GM12891 (cell line): Measurements from ENCODE around the gene TCHP.

Source experiments
- PAX5 ChIP-seq: IDR thresholded peaks from 2 replicates; pipeline ENCODE4 v1.6.1; 2011; ENCODE audit warnings: low read length, moderate library complexity, mild to moderate bottlenecking; ENCODE audit not compliant: insufficient read depth, severe bottlenecking
- POLR2A ChIP-seq: IDR thresholded peaks from 2 replicates; pipeline ENCODE4 v1.6.1; 2011; ENCODE audit warnings: low read depth, low read length, control low read depth
- POLR2AphosphoS5 ChIP-seq: IDR thresholded peaks from 2 replicates; pipeline ENCODE4 v1.6.1; 2011; ENCODE audit warnings: low read depth, low read length, control low read depth
- SPI1 ChIP-seq: IDR thresholded peaks from 2 replicates; pipeline ENCODE4 v1.6.1; 2011; ENCODE audit warnings: low read depth, low read length, control low read depth

- TF ChIP-seq POLR2AphosphoS5: no peak
- TF ChIP-seq POLR2A: no peak
- no peak for TF ChIP-seq SPI1
- TF ChIP-seq PAX5: no peak
These were observed 5.2 kb downstream of the TCHP start for GRCh38 chr12:109905301-109905700.
